Measurements from ENCODE around the gene NELL1. TPM values are rescaled to one million over a fixed set of nuclear protein-coding genes. Genes with fewer than 3 reads are reported as not detected.

NELL1 gene
- total RNA-seq, 1 experiment from 2014 or later, result 0.22 TPM

DNA sequence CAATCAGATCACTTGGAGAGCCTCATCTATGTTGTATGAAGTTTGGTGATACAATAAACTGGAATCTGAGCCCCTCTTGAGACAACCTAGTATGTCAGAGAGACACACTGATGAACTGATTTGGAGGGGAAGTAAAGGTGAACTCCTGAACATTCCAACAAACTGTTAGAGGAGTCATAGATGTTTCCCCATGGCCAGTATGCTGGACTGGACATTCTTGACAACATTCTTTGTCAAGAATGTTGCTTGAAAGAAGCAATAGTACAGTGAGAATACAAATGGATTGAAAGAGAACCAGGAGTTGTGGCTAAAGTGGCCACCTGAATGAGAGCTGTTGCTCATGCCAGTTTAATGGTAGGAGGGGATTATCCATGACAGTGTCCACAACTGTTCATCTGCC, 588.1 kb downstream of the NELL1 start:
- H3K4me3 Mint-ChIP-seq, result no peak overlapping the region
- Histone ChIP-seq H4K20me1 (ENCODE audit: control insufficient read depth, insufficient read depth, insufficient read length) (no peaks in the 10 kb centered on the region), H4K5ac (ENCODE audit: insufficient read length, low read depth, low read length) (no peak overlapping the region), H3K56ac (ENCODE audit: insufficient read length, low read depth, low read length) (no peak overlapping the region), H4K8ac (replicated peaks; ENCODE audit: insufficient read length, low read depth, low read length) (no peak overlapping the region), H4K91ac (ENCODE audit: insufficient read length, low read depth, low read length) (no peak overlapping the region), H3K23me2 (ENCODE audit: insufficient read length, low read depth, low read length, poor library complexity, severe bottlenecking) (no peaks in the 10 kb centered on the region), H2BK120ac (ENCODE audit: low read depth, low read length, poor library complexity, severe bottlenecking) (no peak overlapping the region), H2BK12ac (ENCODE audit: insufficient read length, low read depth, low read length) (no peak overlapping the region), H3K79me2 (ENCODE audit: insufficient read depth, low read length) (no peaks in the 10 kb centered on the region), H2BK20ac (ENCODE audit: low read depth, low read length, poor library complexity, severe bottlenecking) (no peak overlapping the region), H2BK15ac (ENCODE audit: low read depth, low read length) (no peak overlapping the region), H2BK5ac (ENCODE audit: insufficient read length, low read length) (no peak overlapping the region), H2AK5ac (ENCODE audit: insufficient read length, low read length) (no peak overlapping the region), H3K23ac (ENCODE audit: insufficient read length, low read depth, low read length) (no peak overlapping the region), H3K9ac (ENCODE audit: extremely low read depth, insufficient read length, low read length) (no peak overlapping the region), H2AFZ (ENCODE audit: low read length) (no peak overlapping the region), H3K79me1 (ENCODE audit: insufficient read depth, low read depth, low read length, poor library complexity, severe bottlenecking) (no peaks in the 10 kb centered on the region), H3K4me2 (ENCODE audit: insufficient read depth, insufficient read length, low read length) (no peak overlapping the region), H3K9me3 (ENCODE audit: control insufficient read depth, low read depth, low read length) (no peaks in the 10 kb centered on the region), H3K14ac (ENCODE audit: insufficient read depth, low read length) (no peak overlapping the region), H3K27me3 (ENCODE audit: insufficient read depth, low read length) (no peaks in the 10 kb centered on the region; the same call in 1 of the 2 replicates), H3K18ac (ENCODE audit: insufficient read length, low read depth, low read length) (no peak overlapping the region), H3T11ph (ENCODE audit: low read length) (no peak overlapping the region), H3K4me1 (ENCODE audit: insufficient read depth, low read length) (0 out of 2 replicates have a peak, but pooled peaks cover 3% of the 10 kb centered on the region), H3K27ac (ENCODE audit: insufficient read length, low read depth, low read length) (no peak overlapping the region), H3K4ac (ENCODE audit: low read depth, low read length) (no peak overlapping the region)
- no peak for DNase-seq
- no peaks in the 10 kb centered on the region for H3K36me3 Mint-ChIP-seq (ENCODE audit: insufficient read depth in 1 of 3, low read depth in 3 of 3)
- no peaks in the 10 kb centered on the region for H3K9me3 Mint-ChIP-seq
- TF ChIP-seq CTCF (conservative IDR thresholded peaks at IDR 0.05), result no peak
- no peak overlapping the region for H3K27ac Mint-ChIP-seq
- H3K27me3 Mint-ChIP-seq (ENCODE audit: low read depth), result no peaks in the 10 kb centered on the region
- peaks cover 0 to 7% of the 10 kb centered on the region in 2 experiments; a peak in 2 of 4 replicates for H3K4me1 Mint-ChIP-seq

All from H9 (cell line).